ENCODE data around the gene CCDC51.
A peak's percentile ranks its signal among the peaks of the same experiment; 100 is the strongest.

The CCDC51 gene

DNA sequence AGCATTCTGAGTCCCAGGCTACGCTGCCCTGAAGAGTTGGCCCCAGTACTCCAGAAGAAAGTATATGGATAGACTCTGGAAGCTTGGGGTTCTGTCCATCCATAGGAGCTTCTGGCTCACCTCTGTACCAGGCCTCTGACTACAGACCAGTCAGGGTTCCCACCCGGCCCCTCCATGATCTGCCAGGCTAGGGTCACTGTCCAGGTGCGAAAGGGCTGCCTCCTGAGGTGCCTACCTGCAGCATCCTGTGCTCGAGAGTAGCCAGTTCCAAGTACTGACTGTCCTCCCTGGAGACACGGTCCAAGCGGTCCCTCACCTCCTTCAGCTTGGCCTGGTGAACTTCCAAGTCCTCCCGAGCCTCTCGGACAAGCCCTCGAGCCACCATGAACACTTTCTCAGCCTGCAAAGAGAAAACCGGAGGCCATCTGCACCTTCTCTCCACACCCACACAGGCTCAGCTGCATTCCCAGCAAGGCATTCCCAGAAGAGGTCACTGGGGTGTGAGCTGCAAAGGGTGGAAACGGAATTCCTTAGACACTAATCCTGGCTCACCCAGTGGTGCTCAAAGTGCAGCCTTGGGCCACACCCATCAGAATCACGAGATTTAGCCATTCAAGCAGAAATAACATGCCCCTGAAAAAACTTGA, 6.3 kb downstream of the CCDC51 start:
- DNase-seq (ENCODE audit: low spot score), result no peak

- DNase-seq (ENCODE audit: low spot score), result no peak
Measured at GRCh38 chr3:48432411-48433371, 7.2 kb downstream of the CCDC51 start.

GRCh38 chr3:48431224-48432029, 8.5 kb downstream of the CCDC51 start:
- no peak for DNase-seq (ENCODE audit: low spot score)

DNA sequence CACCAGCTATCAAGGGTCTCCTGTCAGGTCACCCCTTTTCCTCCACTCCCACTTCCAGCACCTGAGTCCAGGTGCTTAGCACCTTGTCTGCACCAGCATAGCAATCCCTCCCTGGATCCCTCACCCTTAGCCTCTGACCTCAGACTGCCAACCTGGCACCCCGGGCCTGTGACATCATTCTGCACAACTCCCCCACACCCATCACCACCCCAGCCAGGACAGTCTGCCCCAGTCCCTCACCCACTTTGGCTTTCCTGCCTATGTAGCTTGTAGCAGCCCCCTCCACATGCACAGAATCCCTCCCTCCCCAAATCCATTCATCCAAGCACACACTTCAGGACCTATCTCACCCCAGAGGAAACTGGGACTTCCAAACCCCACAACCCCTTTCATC, 9.2 kb downstream of the CCDC51 start:
- no peak for DNase-seq (ENCODE audit: low spot score)

DNA sequence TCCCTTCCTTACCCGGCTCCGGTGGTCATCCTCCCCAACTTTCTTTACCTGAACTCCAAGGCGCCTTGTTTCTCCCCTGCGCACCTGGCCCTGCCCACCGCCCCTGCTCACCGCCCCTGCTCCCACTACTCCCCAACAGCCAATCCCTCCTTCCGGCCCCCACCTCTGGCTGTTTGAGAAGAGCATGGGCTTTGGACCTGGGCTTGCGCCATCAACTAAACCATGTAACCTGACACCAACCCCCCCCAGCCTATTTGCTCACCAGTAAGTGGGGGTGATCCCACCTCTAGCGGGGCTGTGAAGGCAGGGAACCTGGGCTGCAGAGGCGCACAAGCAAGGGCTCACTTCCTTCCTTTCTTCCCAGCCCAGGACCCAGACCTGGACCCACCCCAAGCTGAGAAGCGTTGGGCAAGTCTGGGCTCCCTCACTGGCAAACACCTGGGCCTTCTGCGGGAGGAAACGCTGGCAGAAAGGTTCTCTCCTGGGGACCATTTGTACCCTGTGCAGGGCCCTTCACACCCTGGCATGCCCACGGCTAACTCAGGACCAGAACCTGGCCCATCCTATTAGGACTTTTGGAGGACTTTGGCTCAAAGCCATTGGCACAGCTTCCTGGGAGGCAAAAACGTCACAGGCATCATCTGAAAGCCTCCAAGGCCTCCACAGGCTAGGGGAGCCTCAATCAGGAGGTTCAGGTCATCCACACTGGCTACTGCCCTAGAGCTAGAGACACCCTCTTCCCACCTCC, 9.8 kb downstream of the CCDC51 start, which contains the start of gene PLXNB1:
PLXNB1 (minus strand) TSS at position 127 of the 748 bp plus-strand sequence. CDS start 5,475 bp downstream, outside the sequence.
- DNase-seq (ENCODE audit: low spot score), result peak; percentile 96

GRCh38 chr3:48429317-48429959, 10.5 kb downstream of the CCDC51 start:
- DNase-seq (ENCODE audit: low spot score), result peak; percentile 85

DNA sequence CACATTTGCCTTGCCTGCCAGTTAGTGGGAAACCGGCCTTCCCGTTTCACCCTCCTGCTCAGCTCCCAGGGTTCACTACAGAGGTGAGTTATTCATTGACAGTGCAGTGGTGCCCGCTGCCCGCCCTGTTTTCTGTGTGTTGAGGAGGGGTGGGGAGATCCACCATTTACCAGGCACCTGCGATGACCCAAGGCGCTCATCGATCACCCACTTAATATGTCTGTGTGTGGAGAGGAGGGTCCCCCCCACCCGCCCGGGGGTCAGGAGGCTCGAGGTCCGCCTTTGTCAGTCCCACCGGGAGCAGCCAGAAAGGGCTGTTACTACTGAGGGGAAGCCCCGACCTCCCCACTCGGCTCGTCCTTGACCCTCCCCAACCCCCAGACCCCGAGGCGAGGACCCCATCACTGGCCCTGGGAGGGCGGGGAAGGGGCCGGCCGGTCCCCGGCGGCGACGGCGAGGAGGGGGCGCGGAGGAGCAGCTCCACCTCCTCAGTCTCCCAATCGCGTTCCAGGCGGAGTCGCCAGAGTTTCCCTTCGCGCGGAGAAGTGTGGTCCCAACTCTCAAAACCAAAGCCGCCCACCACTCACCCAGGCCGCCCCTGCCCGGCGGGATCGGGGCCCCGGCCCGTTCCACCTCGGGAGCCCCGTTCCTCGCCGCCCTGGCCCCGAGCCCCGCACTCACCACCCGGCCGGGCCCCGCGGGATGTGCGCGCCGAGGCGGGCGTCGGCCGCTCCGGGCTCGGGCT, 11.2 kb downstream of the CCDC51 start:
- peak; percentile 99 for DNase-seq (ENCODE audit: low spot score)

- no peak for DNase-seq (ENCODE audit: low spot score)
Measured at GRCh38 chr3:48428088-48428571, 11.8 kb downstream of the CCDC51 start.

DNA sequence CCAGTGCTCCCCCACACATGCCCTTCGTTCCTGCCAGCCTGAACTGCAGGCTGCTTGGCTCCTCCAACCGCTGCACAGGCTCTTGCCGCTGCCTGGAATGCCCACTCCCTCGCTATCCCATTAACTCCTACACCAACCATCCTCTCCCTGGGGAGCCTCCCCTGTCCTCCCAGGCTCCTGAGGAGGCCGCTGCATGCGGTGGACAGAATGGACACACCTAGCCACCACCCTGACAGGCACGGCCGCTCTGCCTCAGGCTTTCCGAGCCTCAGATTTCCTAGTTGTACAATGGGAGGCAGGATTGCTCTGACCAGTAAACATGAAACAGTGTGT, 12.3 kb downstream of the CCDC51 start:
- DNase-seq (ENCODE audit: low spot score), result no peak

GRCh38 chr3:48426944-48427629, 12.8 kb downstream of the CCDC51 start:
- no peak for DNase-seq (ENCODE audit: low spot score)

DNA sequence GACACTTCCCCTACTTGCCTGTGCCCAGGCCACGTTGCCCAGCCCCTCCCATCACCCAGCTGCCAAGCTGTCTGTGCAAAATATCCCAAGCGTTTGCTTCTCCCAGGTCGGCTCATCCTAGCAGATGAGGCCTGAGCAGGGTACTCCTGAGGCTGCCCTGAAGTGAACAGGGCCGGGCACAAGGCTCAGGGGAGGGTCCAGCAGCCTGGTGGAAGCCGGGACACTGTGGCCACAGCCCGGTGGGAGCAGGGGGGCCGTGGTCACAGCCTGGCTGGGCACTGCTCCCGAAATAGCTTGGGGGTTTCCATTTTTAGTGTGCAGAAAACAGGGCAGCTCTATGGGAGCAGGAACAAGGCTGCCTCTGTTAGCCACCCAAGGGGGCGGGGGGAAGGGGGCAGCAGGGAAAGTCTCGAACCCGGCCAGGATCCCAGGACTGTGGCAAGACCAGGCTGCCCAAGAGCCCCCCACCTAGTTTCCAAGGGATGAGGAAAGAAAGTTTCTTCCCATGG, 13.5 kb downstream of the CCDC51 start:
- DNase-seq (ENCODE audit: low spot score), result no peak

GRCh38 chr3:48425281-48425812, 14.6 kb downstream of the CCDC51 start:
- no peak for DNase-seq (ENCODE audit: low spot score)

- DNase-seq (ENCODE audit: low spot score), result no peak
Measured at GRCh38 chr3:48423883-48424695, 15.8 kb downstream of the CCDC51 start.

GRCh38 chr3:48423241-48423882, 16.6 kb downstream of the CCDC51 start:
- no peak for DNase-seq (ENCODE audit: low spot score)

- DNase-seq (ENCODE audit: low spot score), result no peak
Measured at GRCh38 chr3:48422681-48423080, 17.2 kb downstream of the CCDC51 start.

- peak; percentile 57 for DNase-seq (ENCODE audit: low spot score)
Measured at GRCh38 chr3:48422272-48422671, 17.6 kb downstream of the CCDC51 start.

DNA sequence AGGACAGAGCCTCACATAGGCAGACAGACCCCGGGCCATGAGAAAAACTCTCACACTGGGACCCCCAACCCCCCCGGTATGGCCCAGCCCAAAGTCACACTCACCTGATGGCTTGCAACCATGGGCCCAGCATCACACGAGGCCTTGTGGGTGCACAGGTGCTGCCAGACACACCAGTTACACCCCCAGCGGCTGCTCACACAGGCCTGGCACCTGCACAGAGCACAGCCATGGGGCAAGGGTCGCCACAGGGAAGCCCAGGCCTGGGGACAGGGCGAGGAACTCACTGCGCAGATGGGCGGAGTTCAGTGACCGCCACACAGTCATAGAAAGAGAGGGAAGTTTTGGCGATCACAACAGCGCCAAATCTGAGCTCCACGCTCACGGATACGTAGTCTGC, 19.4 kb downstream of the CCDC51 start:
- no peak for DNase-seq (ENCODE audit: low spot score)

GRCh38 chr3:48419597-48419996, 20.3 kb downstream of the CCDC51 start:
- no peak for DNase-seq (ENCODE audit: low spot score)

All from HuH-7 (cell line).